ENCODE data around the gene WARS2.
"Not testable (repeated sequence)": the region's sequence is repeated elsewhere in the genome, so short reads cannot be mapped to it uniquely, and the experiment has no call there.

The WARS2 gene

DNA sequence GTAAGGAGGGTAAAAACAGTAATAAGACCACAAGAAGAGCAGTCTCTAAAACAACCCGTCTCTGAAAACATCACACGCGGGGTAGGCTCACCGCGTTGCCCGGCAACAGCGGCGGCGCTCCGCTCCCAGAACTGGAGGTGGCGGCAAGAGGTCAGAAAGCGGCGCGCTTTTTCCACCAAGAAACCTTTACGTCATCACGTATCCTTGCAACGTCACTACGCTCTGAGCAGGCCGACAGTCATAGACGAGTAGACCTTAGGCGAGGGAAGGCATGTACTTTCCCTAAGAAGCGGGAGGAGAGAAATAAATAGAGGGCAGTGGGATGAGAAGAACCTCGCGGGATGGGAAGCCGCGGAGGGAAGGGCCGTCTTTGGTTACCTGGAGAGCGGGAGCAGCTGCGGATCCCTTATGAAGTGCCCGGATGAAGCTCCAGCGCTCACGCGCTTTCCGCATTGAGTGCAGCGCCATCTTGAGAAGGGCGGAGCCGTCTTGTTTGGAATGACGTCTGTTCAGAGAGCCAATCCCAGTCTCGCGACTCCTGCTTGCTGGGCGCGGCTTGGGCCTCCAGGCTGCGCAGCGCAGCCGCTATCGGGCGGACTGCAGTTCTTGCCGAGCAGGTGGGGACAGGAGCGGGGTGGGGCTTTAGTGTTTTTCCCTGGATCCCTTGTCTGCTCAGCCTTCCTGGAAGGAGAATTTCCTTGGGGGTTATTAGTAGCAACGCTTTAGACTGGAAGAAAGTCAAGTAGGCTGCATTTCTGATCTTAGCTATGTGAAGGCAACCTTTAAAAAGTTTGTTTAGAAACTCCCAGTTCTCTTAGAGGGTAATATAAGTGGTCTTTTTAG is at the start of gene WARS2:
Gene WARS2 (minus strand): TSS at position 477 of the 843 bp plus-strand sequence. CDS start 9 bp downstream, at position 468.
- peak; percentile 89 to 90 for DNase-seq

DNA sequence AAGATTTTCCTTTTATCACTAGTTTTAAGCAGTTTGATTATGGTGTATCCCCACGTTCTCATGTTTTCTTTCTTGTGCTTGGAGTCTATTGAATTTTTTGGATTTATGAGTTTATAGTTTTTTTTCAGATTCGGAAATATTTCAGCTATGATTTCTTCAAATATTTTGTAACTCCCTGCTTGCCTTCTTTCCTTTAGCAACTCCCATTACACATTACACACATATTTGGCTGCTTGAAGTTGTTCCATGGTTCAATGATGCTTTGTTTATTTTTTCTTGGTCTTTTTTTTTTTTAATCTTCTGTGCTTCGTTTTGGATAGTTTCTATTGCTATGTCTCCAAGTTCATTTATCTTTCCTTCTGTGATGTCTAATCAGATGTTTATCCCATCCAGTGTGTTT is 48.5 kb upstream of the WARS2 start:
- DNase-seq = no peak

DNA sequence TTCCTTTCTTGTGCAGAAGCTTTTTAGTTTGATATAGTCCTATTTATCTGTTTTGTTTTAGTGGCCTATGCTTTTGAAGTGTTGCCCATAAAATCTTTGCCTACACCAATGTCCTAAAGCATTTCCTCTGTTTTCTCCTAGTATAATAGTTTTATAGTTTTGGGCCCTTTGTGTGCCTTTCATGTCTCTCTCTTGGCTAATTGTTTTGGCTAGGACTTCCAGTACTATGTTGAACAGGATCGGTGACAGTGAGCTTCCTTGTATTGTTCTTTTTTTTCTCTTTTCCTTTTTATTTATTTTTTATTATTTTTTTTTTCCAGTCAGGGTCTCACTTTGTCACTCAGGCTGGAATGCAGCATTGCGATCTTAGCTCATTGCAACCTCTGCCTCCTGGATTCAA is 47.0 kb upstream of the WARS2 start:
- no peak for DNase-seq

DNA sequence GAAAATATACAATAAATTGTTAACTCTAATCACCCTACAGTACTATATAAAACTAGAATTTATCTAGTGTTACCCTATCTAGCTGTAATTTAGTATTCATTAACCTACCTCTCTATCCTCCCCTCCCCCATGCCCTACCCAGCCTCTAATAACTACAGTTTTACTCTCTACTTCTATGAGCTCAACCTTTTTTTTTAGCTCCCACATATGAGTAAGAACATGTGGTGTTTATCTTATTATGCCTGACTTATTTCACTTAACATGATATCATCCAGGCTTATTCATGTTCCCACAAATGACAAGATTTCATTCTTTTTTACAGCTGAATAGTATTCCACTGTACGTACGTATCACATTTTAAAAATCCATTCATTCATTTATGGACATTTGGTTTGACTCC is 46.0 kb upstream of the WARS2 start:
- no peak for DNase-seq

DNA sequence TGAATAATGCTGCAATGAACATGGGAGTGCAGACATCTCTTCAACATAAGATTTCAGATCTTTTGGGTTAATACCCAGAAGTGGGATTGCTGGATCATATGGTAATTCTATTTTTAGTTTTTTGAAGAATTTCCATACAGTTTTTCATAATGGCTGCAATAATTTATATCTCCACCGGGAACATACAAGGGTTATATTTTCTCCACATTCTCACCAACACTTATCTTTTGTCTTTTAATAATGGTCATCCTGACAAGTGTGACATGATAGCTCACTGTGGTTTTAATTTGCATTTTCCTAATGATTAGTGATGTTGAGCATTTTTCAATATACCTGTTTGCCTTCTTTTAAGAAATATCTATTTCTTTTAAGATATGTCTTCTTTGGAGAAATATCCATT is 44.5 kb upstream of the WARS2 start:
- DNase-seq = no peak

DNA sequence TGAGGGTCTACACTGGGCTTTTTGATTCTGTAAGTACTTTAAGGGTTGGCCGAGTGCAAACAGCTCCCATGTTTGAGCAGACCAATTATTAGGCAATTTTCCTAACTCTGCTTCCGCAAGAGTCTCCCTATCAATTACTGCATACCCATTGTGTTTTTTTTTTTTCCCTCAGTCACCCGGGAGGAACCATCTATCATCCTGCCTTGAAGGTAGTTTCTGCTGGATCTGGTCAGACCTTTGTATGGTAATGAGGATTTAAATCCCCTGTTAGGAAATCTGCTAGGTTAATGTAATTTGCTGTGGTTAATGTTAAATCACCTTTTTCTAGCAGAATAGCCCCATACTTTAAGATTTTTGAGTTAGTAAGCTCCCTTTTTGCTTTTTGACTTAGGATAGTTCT is 40.8 kb upstream of the WARS2 start:
- no peak for DNase-seq

DNA sequence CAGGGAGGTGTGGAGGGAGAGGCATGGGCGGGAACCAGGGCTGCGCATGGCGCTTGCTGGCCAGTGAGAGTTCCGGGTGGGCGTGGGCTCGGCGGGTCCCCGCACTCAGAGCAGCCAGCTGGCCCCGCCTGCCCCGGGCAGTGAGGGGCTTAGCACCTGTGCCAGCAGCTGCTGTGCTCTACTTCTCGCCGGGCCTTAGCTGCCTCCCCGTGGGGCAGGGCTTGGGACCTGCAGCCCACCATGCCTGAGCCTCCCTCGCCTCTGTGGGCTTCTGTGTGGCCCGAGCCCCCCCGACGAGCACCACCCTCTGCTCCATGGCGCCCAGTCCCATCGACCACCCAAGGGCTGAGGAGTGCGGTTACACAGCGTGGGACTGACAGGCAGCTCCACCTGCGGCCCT is 38.6 kb upstream of the WARS2 start:
- no peak for DNase-seq

DNA sequence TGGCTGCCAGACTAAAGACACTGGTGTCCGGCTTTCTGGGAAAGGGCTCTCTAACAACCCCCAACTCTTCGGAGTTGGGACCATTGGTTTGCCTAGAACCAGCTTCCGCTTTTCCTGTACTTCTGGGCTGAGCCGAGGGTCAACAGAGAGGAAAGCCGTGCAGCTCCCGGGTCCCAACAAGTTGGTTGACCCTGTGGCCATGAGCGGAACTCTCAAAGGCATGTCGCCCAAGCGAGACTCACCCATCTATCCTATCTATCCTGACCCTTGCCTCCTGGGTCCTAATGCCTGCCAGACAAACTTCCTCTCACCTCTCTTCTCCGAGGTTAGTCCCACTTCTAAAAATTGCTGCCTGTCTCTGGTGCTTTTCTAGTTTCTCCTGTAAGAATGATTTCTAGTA is 32.5 kb upstream of the WARS2 start:
- DNase-seq = not testable (repeated sequence)

DNA sequence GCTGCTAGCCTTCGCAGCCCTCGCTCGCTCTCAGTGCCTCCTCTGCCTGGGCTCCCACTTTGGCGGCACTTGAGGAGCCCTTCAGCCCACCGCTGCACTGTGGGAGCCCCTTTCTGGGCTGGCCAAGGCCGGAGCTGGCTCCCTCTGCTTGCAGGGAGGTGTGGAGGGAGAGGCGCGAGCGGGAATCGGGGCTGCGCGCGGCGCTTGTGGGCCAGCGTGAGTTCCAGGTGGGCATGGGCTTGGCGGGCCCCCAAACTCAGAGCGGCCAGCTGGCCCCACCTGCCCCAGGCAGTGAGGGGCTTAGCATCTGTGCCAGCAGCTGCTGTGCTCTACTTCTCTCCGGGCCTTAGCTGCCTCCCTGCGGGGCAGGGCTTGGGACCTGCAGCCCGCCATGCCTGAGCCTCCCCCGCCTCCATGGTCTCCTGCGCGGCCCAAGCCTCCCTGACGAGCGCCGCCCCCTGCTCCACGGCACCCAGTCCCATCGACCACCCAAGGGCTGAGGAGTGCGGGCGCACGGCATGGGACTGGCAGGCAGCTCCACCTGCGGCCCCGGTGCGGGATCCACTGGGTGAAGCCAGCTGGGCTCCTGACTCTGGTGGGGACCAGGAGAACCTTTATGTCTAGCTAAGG is 31.0 kb upstream of the WARS2 start:
- DNase-seq = not testable (repeated sequence)

DNA sequence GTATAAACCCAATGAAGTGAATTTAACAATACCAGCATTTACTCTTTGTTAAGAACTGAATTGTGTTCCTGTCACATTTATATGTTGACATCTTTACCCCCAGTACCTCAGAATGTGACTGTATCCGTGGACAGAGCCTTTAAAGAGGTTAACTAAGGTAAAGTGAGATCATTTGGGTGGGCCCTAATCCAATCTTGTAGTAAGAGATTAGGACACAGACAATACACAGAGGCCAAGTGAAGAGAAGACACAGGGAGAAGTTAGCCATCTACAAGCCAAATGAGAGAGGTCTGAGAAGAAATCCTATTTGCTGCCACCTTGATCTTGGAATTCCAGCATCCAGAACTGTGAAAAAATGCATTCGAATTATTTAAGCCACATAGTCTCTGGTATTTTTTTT is 22.9 kb upstream of the WARS2 start:
- no peak for DNase-seq

DNA sequence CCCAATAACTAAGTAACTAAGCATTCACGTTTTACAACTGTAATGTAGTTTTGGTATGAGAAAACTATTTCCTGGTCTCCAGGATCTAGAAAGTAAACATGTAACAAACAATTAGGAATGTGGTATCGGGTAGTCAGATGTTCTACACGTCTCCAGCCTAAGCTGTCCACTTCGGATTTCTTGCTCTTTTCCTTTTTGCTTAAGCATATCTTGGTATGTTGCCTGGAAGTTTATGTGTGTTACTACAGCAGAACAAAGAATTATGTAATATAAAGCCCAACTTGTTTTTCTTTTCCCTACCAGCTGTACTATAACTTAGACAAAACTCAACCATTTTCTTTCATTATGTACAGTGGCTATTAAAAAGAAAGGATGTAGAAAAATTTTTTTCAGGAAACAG is 20.4 kb upstream of the WARS2 start:
- no peak for DNase-seq

DNA sequence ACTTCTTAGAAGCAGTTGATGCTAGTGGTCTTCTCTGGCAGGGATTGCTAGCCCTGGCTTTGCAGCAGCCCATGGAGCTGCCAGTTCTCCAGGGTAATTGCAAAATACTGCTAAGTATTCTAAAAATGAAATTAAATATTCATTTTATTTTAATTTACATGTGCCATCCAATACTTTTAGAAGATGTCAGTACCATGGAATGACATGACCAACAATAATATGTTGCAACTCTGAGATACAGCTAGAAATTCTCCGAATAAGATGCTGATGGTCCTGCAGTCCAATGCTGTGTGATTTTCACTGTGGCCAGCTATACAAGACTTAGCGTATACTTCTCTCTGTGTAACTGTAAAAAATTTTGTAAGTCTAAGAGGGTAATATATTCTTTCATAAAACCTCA is 20.0 kb upstream of the WARS2 start:
- no peak for DNase-seq

DNA sequence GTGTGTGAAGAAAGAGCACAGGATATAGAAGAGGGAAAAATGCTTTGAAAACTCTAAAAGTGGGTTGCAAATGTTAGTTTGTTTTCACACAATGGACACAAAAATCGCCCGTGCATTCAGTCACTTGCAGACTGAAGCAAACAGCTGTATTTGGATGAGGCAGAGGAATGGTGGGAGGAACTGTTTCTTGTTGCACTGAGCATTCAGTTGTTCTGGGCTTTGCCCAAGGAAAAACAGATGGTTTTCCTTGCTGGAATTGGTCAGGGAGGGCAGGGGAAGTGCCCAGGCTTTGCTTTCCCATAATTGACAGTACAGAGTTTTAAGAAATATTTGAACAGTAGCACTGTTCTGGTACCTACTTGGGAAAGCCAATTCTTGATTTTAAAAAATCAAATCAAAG is 19.5 kb upstream of the WARS2 start:
- no peak for DNase-seq

DNA sequence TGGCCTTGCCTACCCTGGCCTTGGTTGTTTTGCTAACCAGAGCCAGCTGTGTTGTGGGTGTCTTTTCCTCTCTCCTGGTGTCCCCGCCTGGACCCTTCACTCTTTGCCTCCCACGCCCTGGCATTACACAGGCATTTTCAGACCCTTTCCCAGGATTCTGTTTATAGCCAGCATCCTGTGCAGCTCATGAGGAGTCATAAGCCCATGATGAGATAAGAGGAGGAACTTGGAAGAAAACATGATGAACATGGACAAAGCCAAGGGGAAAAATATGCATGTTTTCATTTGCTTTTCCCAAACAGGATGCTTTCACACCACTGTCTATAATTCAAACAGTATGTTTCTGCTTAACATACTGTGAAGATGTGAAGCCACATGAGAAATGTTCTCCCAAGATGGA is 18.7 kb upstream of the WARS2 start:
- DNase-seq = no peak

DNA sequence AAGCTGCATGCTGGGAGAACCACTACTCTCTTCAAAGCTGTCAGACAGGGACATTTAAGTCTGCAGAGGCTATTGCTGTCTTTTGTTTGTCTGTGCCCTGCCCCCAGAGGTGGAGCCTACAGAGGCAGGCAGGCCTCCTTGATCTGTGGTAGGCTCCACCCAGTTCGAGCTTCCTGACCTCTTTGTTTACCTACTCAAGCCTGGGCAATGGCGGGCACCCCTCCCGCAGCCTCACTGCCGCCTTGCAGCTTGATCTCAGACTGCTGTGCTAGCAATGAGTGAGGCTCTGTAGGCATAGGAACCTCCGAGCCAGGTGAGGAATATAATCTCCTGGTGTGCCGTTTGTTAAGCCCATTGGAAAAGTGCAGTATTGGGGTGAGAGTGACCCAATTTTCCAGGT is 16.3 kb upstream of the WARS2 start:
- DNase-seq = not testable (repeated sequence)

DNA sequence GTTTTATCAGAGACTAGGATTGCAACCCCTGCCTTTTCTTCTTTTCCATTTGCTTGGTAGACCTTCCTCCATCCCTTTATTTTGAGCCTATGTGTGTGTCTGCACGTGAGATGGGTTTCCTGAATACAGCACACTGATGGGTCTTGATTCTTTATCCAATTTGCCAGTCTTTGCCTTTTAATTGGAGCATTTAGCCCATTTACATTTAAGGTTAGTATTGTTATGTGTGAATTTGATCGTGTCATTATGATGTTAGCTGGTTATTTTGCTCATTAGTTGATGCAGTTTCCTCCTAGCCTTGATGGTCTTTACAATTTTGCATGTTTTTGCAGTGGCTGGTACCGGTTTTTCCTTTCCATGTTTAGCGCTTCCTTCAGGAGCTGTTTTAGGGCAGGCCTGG is 14.6 kb upstream of the WARS2 start:
- not testable (repeated sequence) for DNase-seq

DNA sequence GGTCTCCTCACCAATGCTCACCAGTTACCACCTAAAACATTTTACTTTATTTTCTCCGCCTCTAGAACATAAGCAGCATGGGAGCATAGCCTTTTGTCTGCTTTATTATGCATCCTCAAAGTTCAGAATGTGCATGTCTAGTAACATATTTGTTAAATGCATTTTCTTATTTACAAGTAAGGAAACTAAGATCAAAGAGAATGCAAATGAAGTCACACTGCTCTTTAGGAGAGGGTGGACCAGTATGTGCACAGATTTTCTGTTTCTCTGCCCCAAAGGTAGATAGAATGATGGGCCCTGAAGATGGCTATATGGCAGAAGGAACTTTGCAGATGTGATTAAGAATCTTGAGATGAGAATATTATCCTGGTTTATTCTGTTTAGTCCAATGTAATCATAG is 9.7 kb upstream of the WARS2 start:
- DNase-seq = no peak

DNA sequence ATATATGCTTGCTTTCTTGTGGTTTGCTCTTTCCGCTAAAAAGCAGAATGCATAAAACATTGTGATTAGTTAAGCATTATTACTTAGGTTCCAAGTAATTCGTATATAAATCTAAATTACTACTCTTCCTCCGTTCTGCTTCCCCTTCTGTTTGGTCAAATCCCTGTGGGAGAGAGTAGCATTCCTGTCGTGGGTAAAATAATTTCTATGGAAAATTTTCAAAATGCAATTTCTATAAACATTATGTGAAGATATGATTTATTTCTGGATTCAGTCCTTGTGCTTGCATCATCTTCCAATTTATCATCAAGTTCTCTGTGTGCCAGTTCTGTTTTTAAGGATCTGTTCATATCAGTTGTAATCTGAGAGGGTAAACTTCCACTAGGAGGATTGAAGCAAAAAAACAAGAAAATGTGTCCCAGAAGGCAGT is 7.2 kb upstream of the WARS2 start:
- no peak for DNase-seq

DNA sequence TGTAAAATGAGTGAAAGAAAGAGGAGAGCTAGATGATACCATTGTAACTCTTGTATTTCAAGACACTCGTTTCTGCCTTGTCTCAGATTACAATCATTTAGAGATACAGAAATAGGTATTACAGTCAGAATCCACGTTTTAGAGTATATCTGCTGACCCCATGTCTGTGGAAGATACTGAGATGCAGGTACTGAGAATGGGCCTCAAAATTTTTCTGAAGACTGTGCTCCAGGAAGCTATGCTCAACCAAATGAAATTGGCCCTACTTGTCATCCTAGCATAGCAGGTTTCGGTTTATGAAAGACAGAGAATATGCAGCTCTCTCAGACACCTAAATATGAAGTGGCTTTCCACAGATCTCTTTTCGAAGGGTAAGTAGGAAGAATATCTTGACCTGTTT is 6.0 kb upstream of the WARS2 start:
- DNase-seq = no peak

DNA sequence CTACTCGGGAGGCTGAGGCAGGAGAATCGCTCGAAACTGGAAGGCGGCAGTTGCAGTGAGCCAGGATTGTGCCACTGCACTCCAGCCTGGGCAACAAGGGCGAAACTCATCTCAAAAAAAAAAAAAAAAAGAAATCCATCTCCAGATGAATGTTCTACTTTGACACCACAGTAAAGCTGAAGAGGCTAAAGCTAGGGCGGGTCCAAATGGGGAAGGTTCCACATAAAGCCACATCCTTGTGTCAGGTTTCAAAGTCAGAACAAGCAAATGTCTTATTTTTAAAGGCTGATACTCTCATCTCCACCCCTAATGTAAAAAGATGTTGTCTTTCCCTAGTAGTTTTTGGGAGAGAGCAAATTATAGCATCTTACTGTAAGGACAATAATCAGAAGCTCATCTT is 4.4 kb upstream of the WARS2 start:
- no peak for DNase-seq

DNA sequence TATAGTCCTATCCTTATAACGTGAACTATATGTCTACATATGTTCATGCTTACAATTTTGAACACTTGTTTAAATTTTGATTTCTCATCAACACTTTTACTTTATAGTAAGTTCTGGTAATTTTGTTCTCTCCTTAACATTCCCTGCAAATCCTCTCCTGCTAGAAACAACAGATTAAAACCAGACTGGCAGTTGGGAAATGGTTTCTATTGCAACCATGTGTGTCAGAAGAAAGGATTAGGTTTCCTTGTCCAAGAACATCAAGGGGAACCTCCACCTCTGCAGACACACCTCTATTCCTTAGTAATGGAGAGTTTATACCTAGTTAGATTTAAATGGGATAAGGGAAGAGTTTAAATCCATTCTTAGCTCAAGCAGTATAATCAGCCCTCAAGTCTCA is 3.3 kb upstream of the WARS2 start:
- no peak for DNase-seq

DNA sequence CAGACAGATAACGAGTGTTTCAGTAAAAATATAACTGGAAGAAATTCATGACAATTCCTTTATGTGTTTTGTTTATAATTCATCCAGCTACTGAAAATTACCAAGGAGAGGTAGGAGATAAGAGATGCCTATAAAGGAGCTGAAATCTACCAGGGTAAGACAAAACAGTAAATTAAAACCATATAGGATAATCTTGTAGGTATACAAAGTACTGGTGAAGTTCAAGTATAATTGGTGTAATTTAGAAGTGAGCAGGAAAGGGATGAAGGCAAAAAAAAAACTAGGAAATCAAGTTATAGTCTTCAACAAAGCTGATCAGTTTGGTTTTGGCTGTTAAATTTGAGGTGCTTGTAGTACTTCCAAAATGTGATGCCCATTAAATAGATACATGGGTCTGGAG is 1.2 kb upstream of the WARS2 start:
- DNase-seq = no peak

DNA sequence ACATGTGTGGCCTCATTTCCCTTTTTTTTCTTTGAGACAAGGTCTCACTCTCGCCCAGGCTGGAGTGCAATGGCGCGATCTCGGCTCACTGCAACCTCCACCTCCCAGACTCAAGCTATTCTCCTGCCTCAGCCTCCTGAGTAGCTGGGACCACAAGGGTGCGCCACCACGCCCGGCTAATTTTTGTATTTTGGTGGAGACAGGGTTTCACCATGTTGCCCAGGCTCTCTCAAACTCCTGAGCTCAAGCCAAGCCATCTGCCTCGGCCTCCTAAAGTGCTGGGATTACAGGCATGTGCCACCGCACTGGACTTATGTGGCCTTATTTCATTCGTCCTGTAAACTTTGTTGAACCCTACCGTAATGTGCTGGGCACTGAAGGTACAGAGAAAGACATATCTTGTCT is 569 bp upstream of the WARS2 start:
- DNase-seq = peak; percentile 23 to 35

DNA sequence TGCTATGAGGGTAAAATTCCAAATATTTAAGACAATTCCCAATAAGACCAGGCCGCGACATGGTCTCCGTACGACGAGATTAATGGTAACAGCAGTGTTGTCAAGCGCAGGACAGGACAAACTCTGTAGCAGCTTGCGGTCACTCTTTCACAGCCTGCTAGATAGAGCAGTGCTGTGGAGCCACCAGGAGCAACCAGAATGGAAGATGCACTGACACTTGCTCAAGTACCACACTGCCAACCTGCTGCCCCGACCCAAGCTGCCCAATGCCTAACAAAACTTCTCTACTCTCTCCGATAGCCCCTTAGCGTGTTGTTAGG is 636 bp downstream of the WARS2 start:
- no peak for DNase-seq

DNA sequence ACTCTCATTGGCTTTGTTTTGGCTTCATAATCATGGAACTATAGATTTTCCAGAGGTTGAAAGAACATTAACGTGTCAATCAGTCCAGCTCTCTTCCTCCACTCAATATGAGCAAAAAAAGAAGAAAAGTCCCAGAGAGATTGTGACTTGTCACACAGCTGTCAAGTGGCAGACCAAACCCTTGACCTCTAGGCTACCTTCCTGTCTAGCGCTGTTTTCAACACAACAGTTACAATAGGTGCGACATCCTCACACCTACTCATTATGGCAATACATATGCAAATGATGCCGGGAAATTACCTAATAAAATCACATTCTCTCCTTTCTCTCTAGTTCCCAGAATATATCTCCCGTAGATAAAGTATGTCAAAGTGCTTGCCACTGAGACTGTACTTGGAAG is 1.1 kb downstream of the WARS2 start:
- peak; percentile 1 to 11 for DNase-seq

Data from activated CD4-positive, alpha-beta T cell treated with anti-CD3 and anti-CD28 coated beads, Interleukin-2, amount 50 U/mL, for 4 hours (primary cell).